ENCODE results near the gene CTCFL. TPM values are rescaled to one million over a fixed set of nuclear protein-coding genes. Genes with fewer than 3 reads are reported as not detected.

Gene CTCFL
- total RNA-seq, 1 donor from 2014 or later, result 0.12 TPM

DNA sequence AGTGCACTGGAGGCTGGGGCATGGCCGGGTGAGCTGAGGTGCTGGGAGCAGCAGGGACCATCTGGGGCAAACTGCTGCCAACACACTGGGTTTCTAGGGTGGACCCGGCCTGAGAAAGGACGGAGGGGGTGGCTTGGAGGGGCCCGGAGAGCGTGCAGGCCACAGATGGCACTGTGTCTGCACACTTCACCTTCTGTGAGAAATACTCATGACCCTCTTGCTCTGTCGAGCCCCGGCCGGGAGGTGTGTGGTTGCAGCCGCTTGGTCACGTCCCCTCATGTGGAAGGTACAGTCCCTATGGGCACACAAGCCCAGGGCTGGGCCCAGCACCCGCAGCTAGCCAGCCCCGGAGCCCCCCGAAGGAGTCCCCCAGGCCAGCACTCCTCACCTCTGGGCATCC, 74.0 kb downstream of the CTCFL start:
- TF ChIP-seq CTCF (conservative IDR thresholded peaks at IDR 0.05; ENCODE audit: low read depth, low read length), result no peak
- DNase-seq (ENCODE audit: low read depth), result no peak
- H3K4me3 ChIP-seq (ENCODE audit: low read depth, low read length), result no peak overlapping the region

DNA sequence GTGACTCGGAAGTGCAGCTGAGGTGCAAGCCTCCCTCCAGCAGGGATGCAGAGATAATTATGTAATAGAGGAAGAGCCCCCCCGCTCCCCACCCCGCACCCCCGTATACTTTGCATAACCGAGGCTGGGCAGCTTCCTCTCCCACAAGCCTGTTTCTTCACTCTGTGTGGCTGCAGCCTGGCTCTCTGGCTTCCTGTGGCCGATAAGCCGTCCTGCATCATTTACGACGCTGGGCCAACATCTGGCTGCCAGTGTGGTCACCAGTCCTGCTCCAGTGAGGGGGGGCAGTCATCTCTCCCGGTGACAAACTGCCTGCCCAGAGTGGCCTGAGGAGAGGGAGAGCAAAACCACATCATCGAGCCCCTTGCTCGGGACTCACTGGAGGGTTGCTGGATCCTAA, 74.5 kb downstream of the CTCFL start:
- no peak for TF ChIP-seq CTCF (conservative IDR thresholded peaks at IDR 0.05; ENCODE audit: low read depth, low read length)
- H3K4me3 ChIP-seq (ENCODE audit: low read depth, low read length), result no peak overlapping the region
- DNase-seq (ENCODE audit: low read depth), result no peak

- no peak for DNase-seq (ENCODE audit: low read depth)
- no peak overlapping the region for H3K4me3 ChIP-seq (ENCODE audit: low read depth, low read length)
- TF ChIP-seq CTCF (conservative IDR thresholded peaks at IDR 0.05; ENCODE audit: low read depth, low read length), result no peak
These were observed 75.3 kb downstream of the CTCFL start for GRCh38 chr20:57449398-57450354.

GRCh38 chr20:57448764-57449354, 76.1 kb downstream of the CTCFL start:
- no peak overlapping the region for H3K4me3 ChIP-seq (ENCODE audit: low read depth, low read length)
- DNase-seq (ENCODE audit: low read depth), result no peak
- no peak for TF ChIP-seq CTCF (conservative IDR thresholded peaks at IDR 0.05; ENCODE audit: low read depth, low read length)

Other genes with a start within 250 kb of the CTCFL start
- not detected in 2 replicates for gene SPO11, start 195.3 kb downstream of the CTCFL start, total RNA-seq
- 54.1 and 74.3 TPM in 2 replicates for gene RAE1, start 173.9 kb downstream of the CTCFL start, total RNA-seq
- 36.8 and 42.2 TPM in 2 replicates for gene RBM38, start 133.7 kb downstream of the CTCFL start, total RNA-seq
- not detected in 2 replicates for gene PCK1, start 36.0 kb upstream of the CTCFL start, total RNA-seq
- not detected in 2 replicates for gene ZBP1, start 95.3 kb upstream of the CTCFL start, total RNA-seq
- gene PMEPA1, start 184.9 kb upstream of the CTCFL start, total RNA-seq, result 59.4 and 62.5 TPM in 2 replicates